ENCODE data around the gene SRXN1. TPM values are rescaled to one million over a fixed set of nuclear protein-coding genes. Genes with fewer than 3 reads are reported as not detected.

Gene SRXN1
- total and polyA plus RNA-seq, 9 of the 15 experiments (the other 6 are each of a cell fraction or from before 2014, with no cell fraction given), result 6.8 to 36.4 (median 21.6) TPM

GRCh38 chr20:653590-654416 is 803 bp upstream of the SRXN1 start (continued):
- TF ChIP-seq, protein P1, sequence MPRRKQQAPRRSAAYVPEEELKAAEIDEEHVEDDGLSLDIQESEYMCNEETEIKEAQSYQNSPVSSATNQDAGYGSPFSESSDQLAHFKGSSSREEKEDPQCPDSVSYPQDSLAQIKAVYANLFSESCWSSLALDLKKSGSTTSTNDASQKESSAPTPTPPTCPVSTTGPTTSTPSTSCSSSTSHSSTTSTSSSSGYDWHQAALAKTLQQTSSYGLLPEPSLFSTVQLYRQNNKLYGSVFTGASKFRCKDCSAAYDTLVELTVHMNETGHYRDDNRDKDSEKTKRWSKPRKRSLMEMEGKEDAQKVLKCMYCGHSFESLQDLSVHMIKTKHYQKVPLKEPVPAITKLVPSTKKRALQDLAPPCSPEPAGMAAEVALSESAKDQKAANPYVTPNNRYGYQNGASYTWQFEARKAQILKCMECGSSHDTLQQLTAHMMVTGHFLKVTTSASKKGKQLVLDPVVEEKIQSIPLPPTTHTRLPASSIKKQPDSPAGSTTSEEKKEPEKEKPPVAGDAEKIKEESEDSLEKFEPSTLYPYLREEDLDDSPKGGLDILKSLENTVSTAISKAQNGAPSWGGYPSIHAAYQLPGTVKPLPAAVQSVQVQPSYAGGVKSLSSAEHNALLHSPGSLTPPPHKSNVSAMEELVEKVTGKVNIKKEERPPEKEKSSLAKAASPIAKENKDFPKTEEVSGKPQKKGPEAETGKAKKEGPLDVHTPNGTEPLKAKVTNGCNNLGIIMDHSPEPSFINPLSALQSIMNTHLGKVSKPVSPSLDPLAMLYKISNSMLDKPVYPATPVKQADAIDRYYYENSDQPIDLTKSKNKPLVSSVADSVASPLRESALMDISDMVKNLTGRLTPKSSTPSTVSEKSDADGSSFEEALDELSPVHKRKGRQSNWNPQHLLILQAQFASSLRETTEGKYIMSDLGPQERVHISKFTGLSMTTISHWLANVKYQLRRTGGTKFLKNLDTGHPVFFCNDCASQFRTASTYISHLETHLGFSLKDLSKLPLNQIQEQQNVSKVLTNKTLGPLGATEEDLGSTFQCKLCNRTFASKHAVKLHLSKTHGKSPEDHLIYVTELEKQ (CRISPR knock-in tag; IDR thresholded peaks at IDR 0.05), result no peak
- TF ChIP-seq GTF3C2 (IDR thresholded peaks at IDR 0.05; ENCODE audit: borderline replicate concordance, extremely low read depth, insufficient read length), result no peak
- no peak for TF ChIP-seq MED1 (CRISPR knock-in tag; IDR thresholded peaks at IDR 0.05; ENCODE audit: borderline replicate concordance)
- no peak for TF ChIP-seq CREB3L1 (IDR thresholded peaks at IDR 0.05; ENCODE audit: borderline replicate concordance, low read depth)
- no peak for TF ChIP-seq ZNF830 (CRISPR knock-in tag; IDR thresholded peaks at IDR 0.05)
- TF ChIP-seq SMAD2 (IDR thresholded peaks at IDR 0.05; ENCODE audit: low read depth, low read length), result no peak
- TF ChIP-seq MCM2 (IDR thresholded peaks at IDR 0.05; ENCODE audit: low read depth), result no peak
- TF ChIP-seq, protein P2, sequence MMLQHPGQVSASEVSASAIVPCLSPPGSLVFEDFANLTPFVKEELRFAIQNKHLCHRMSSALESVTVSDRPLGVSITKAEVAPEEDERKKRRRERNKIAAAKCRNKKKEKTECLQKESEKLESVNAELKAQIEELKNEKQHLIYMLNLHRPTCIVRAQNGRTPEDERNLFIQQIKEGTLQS (IDR thresholded peaks at IDR 0.05), result no peak
- TF ChIP-seq, protein P2 (CRISPR knock-in tag; conservative IDR thresholded peaks at IDR 0.05), result no peak
- no peak for TF ChIP-seq E2F5 (CRISPR knock-in tag; IDR thresholded peaks at IDR 0.05)
- no peak for TF ChIP-seq ZBTB17 (CRISPR knock-in tag; IDR thresholded peaks at IDR 0.05)
- no peak for TF ChIP-seq TCF7 (IDR thresholded peaks at IDR 0.05; ENCODE audit: borderline replicate concordance)
- no peak for TF ChIP-seq RNF2 (IDR thresholded peaks at IDR 0.05)
- no peak for TF ChIP-seq RNF219 (CRISPR knock-in tag; IDR thresholded peaks at IDR 0.05)
- TF ChIP-seq ZNF707 (CRISPR knock-in tag; conservative IDR thresholded peaks at IDR 0.05), result no peak

All from K562 (cell line).